Neural cell (in vitro differentiated cells): ENCODE results near the gene CDS1. TPM values are rescaled to one million over a fixed set of nuclear protein-coding genes. Genes with fewer than 3 reads are reported as not detected.

Experiments
- H2AFZ ChIP-seq: fragments of 200-600, 300-800 bp; sonication (generic), shearing (Covaris generic); 2 replicates; pipeline ENCODE4 v1.6.0; 2014; ENCODE audit warnings: low read depth, mild to moderate bottlenecking, antibody characterized with exemption, low read length, moderate library complexity
- H3F3A ChIP-seq: fragments of 200-600 bp; shearing (Covaris generic); 2 replicates; pipeline ENCODE4 v1.6.1; 2016; ENCODE audit warnings: mild to moderate bottlenecking, moderate library complexity, mixed read lengths, antibody characterized with exemption, low read length; ENCODE audit not compliant: insufficient read depth, poor library complexity, severe bottlenecking
- H3K27ac ChIP-seq: fragments of 200-600, 300-800 bp; sonication (generic), shearing (Covaris generic); 2 replicates; pipeline ENCODE4 v1.5.1; 2014; ENCODE audit warnings: mild to moderate bottlenecking, low read length, moderate library complexity
- H3K27me3 ChIP-seq: fragments of 300-800, 200-600 bp; sonication (generic), shearing (Covaris generic); 2 replicates; pipeline ENCODE4 v1.6.0; 2014; ENCODE audit warnings: mild to moderate bottlenecking, low read depth, low read length, moderate library complexity; ENCODE audit not compliant: insufficient read depth
- H3K36me3 ChIP-seq: fragments of 300-800, 200-600 bp; sonication (generic), shearing (Covaris generic); 2 replicates; pipeline ENCODE4 v1.5.1; 2014; ENCODE audit warnings: mild to moderate bottlenecking, antibody characterized with exemption, low read length, moderate library complexity; ENCODE audit not compliant: insufficient read depth
- H3K4me2 ChIP-seq: fragments of 300-800, 200-600 bp; sonication (generic), shearing (Covaris generic); 2 replicates; pipeline ENCODE4 v1.6.0; 2014; ENCODE audit warnings: mild to moderate bottlenecking, low read length
- H3K4me3 ChIP-seq: fragments of 300-800, 200-600 bp; sonication (generic), shearing (Covaris generic); 2 replicates; pipeline ENCODE4 v1.5.1; 2014; ENCODE audit warnings: mild to moderate bottlenecking, low read length, moderate library complexity
- H3K79me2 ChIP-seq: fragments of 200-600 bp; shearing (Covaris generic); replicated peaks from 2 replicates; pipeline ENCODE4 v1.6.0; 2014; ENCODE audit warnings: mild to moderate bottlenecking, low read length, moderate library complexity; ENCODE audit not compliant: insufficient read depth
- H3K9ac ChIP-seq: fragments of 300-800, 200-600 bp; sonication (generic), shearing (Covaris generic); 2 replicates; pipeline ENCODE4 v1.6.1; 2016; ENCODE audit warnings: mild to moderate bottlenecking, low read length, mixed read lengths
- H3K9me2 ChIP-seq: fragments of 200-600 bp; shearing (Covaris generic); 2 replicates; pipeline ENCODE4 v1.6.1; 2016; ENCODE audit warnings: mild to moderate bottlenecking, low read length, mixed read lengths; ENCODE audit not compliant: insufficient read depth
- H3K9me3 ChIP-seq: fragments of 200-600, 300-800 bp; sonication (generic), shearing (Covaris generic); 2 replicates; pipeline ENCODE4 v1.6.1; 2016; ENCODE audit warnings: mild to moderate bottlenecking, mixed run types, low read length, moderate library complexity, mixed read lengths
- H4K20me1 ChIP-seq: fragments of 200-600 bp; shearing (Covaris generic); 2 replicates; pipeline ENCODE4 v1.6.1; 2016; ENCODE audit warnings: mild to moderate bottlenecking, mixed run types; ENCODE audit not compliant: insufficient read depth
- EP300 ChIP-seq: fragments of 450-650 bp; conservative IDR thresholded peaks from 2 replicates; pipeline ENCODE4 v1.6.1; 2014; ENCODE audit warnings: antibody characterized with exemption, mild to moderate bottlenecking, moderate library complexity; ENCODE audit not compliant: poor library complexity, severe bottlenecking
- EZH2 ChIP-seq: fragments of 200-600, 300-800 bp; shearing (Covaris generic), sonication (generic); IDR thresholded peaks from 2 replicates; pipeline ENCODE4 v1.6.1; 2014; ENCODE audit warnings: antibody characterized with exemption, low read length, borderline replicate concordance, mild to moderate bottlenecking; ENCODE audit not compliant: insufficient read depth, poor library complexity, severe bottlenecking
- MXI1 ChIP-seq: fragments of 450-650 bp; conservative IDR thresholded peaks from 2 replicates; pipeline ENCODE4 v1.6.1; 2014; ENCODE audit warnings: antibody characterized with exemption, mild to moderate bottlenecking; ENCODE audit not compliant: poor library complexity, severe bottlenecking
- POLR2AphosphoS5 ChIP-seq: IDR thresholded peaks from 2 replicates; pipeline ENCODE4 v1.6.1; 2012
- RAD21 ChIP-seq: fragments of 450-650 bp; conservative IDR thresholded peaks from 2 replicates; pipeline ENCODE4 v1.6.1; 2014; ENCODE audit warnings: antibody characterized with exemption, mild to moderate bottlenecking, moderate library complexity
- SMC3 ChIP-seq: fragments of 450-650 bp; conservative IDR thresholded peaks from 2 replicates; pipeline ENCODE4 v1.6.1; 2014; ENCODE audit warnings: antibody characterized with exemption, mild to moderate bottlenecking, moderate library complexity; ENCODE audit not compliant: poor library complexity
- TAF1 ChIP-seq: IDR thresholded peaks from 2 replicates; pipeline ENCODE4 v1.6.1; 2012; ENCODE audit warnings: low read depth
- polyA plus RNA-seq: library from polyadenylated mRNA; depleted of rRNA; stranded (reverse); fragments of >200 nt; gene quantifications from 2 replicates; pipeline ENCODE4 v1.2.3, GENCODE V29; 2014
- TF ChIP-seq, protein P1 (sequence below): IDR thresholded peaks from 2 replicates; pipeline ENCODE4 v1.6.1; 2012; ENCODE audit warnings: borderline replicate concordance
- TF ChIP-seq, protein P2 (sequence below): fragments of 450-650 bp; IDR thresholded peaks from 2 replicates; pipeline ENCODE4 v1.5.1; 2014; ENCODE audit warnings: antibody characterized with exemption, mild to moderate bottlenecking, moderate library complexity; ENCODE audit not compliant: poor library complexity, severe bottlenecking

CDS1 gene
- polyA plus RNA-seq, 1 donor from 2014 or later, result 6.1 TPM

DNA sequence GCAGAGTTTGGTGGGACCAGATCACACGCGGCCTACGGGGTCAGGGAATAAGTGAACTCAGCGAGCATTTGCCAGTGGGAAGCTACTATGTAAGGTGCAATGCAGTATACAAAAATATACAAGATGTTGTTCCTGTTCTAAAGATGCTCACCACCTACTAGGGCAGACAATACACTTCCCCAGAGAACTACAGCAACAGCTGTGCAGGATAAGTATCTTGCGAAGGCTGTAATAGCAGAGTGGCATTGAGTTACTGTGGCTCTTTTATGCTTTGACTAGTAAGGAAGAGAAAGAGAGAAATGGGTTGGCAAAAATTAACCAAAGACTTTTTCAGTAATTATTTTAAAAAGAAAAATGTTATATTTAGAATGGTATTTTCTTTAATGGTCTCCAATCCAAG is 61.2 kb downstream of the CDS1 start:
- Histone ChIP-seq H3K79me2 (no peaks in the 10 kb centered on the region), H3K9ac (no peak overlapping the region), H4K20me1 (no peaks in the 10 kb centered on the region), H2AFZ (no peak overlapping the region), H3K4me3 (no peak overlapping the region), H3K36me3 (no peaks in the 10 kb centered on the region), H3F3A (no peaks in the 10 kb centered on the region), H3K27me3 (no peaks in the 10 kb centered on the region), H3K9me3 (no peaks in the 10 kb centered on the region), H3K9me2 (no peaks in the 10 kb centered on the region), H3K4me2 (no peak overlapping the region), H3K27ac (no peak overlapping the region)
- TF ChIP-seq RAD21 (no peak), EP300 (no peak), MXI1 (no peak)
- TF ChIP-seq, protein P1, sequence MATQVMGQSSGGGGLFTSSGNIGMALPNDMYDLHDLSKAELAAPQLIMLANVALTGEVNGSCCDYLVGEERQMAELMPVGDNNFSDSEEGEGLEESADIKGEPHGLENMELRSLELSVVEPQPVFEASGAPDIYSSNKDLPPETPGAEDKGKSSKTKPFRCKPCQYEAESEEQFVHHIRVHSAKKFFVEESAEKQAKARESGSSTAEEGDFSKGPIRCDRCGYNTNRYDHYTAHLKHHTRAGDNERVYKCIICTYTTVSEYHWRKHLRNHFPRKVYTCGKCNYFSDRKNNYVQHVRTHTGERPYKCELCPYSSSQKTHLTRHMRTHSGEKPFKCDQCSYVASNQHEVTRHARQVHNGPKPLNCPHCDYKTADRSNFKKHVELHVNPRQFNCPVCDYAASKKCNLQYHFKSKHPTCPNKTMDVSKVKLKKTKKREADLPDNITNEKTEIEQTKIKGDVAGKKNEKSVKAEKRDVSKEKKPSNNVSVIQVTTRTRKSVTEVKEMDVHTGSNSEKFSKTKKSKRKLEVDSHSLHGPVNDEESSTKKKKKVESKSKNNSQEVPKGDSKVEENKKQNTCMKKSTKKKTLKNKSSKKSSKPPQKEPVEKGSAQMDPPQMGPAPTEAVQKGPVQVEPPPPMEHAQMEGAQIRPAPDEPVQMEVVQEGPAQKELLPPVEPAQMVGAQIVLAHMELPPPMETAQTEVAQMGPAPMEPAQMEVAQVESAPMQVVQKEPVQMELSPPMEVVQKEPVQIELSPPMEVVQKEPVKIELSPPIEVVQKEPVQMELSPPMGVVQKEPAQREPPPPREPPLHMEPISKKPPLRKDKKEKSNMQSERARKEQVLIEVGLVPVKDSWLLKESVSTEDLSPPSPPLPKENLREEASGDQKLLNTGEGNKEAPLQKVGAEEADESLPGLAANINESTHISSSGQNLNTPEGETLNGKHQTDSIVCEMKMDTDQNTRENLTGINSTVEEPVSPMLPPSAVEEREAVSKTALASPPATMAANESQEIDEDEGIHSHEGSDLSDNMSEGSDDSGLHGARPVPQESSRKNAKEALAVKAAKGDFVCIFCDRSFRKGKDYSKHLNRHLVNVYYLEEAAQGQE, result no peak
- TF ChIP-seq, protein P2, sequence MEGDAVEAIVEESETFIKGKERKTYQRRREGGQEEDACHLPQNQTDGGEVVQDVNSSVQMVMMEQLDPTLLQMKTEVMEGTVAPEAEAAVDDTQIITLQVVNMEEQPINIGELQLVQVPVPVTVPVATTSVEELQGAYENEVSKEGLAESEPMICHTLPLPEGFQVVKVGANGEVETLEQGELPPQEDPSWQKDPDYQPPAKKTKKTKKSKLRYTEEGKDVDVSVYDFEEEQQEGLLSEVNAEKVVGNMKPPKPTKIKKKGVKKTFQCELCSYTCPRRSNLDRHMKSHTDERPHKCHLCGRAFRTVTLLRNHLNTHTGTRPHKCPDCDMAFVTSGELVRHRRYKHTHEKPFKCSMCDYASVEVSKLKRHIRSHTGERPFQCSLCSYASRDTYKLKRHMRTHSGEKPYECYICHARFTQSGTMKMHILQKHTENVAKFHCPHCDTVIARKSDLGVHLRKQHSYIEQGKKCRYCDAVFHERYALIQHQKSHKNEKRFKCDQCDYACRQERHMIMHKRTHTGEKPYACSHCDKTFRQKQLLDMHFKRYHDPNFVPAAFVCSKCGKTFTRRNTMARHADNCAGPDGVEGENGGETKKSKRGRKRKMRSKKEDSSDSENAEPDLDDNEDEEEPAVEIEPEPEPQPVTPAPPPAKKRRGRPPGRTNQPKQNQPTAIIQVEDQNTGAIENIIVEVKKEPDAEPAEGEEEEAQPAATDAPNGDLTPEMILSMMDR, result no peak

GRCh38 chr4:84647312-84647884 is 64.5 kb downstream of the CDS1 start:
- no peak overlapping the region for H3K4me3 ChIP-seq
- no peak overlapping the region for H3K9ac ChIP-seq
- no peak overlapping the region for H3K27ac ChIP-seq
- no peaks in the 10 kb centered on the region for H3K27me3 ChIP-seq
- H2AFZ ChIP-seq, result no peak overlapping the region
- H4K20me1 ChIP-seq, result no peaks in the 10 kb centered on the region
- no peak overlapping the region for H3K4me2 ChIP-seq
- TF ChIP-seq MXI1 (no peak), SMC3 (no peak), POLR2AphosphoS5 (peak; percentile 38), EP300 (no peak)
- no peaks in the 10 kb centered on the region for H3K36me3 ChIP-seq
- no peaks in the 10 kb centered on the region for H3K79me2 ChIP-seq
- no peaks in the 10 kb centered on the region for H3F3A ChIP-seq
- no peaks in the 10 kb centered on the region for H3K9me2 ChIP-seq
- H3K9me3 ChIP-seq, result no peaks in the 10 kb centered on the region

- H3K27ac ChIP-seq, result no peak overlapping the region
- no peaks in the 10 kb centered on the region for H3K79me2 ChIP-seq
- H4K20me1 ChIP-seq, result no peaks in the 10 kb centered on the region
- no peak overlapping the region for H2AFZ ChIP-seq
- no peaks in the 10 kb centered on the region for H3K36me3 ChIP-seq
- no peaks in the 10 kb centered on the region for H3K27me3 ChIP-seq
- no peak overlapping the region for H3K9ac ChIP-seq
- H3K9me2 ChIP-seq, result no peaks in the 10 kb centered on the region
- H3K4me2 ChIP-seq, result no peak overlapping the region
- TF ChIP-seq TAF1, result no peak
- TF ChIP-seq, protein P1, result no peak
- TF ChIP-seq, protein P2, result no peak
- TF ChIP-seq SMC3, result no peak
- TF ChIP-seq EP300, result no peak
- no peak for TF ChIP-seq POLR2AphosphoS5
- no peak for TF ChIP-seq MXI1
- no peak for TF ChIP-seq RAD21
- no peak for TF ChIP-seq EZH2
- no peak overlapping the region for H3K4me3 ChIP-seq
- no peaks in the 10 kb centered on the region for H3F3A ChIP-seq
- H3K9me3 ChIP-seq, result no peaks in the 10 kb centered on the region
Measured at GRCh38 chr4:84648178-84648577, 65.3 kb downstream of the CDS1 start.
